Ramos (cell line): ENCODE measurements around the gene IRS1.
"Not testable (repeated sequence)": the region's sequence is repeated elsewhere in the genome, so short reads cannot be mapped to it uniquely, and the experiment has no call there.

ENCODE experiments used
- in situ Hi-C: fragments of 300-500 bp; cut with MboI; formaldehyde crosslinking; loops from one replicate; pipeline ENCODE4 v1.14.3; 2022; ENCODE audit warnings: low sequenced_read_pairs; ENCODE audit not compliant: unreplicated experiment

IRS1 gene

GRCh38 chr2:226799211-226799975 is at the start of gene IRS1:
TSS of gene IRS1 (minus strand) at chr2:226799820. CDS start at chr2:226798738, 1,082 bp downstream.
- in situ Hi-C loops: no loop called here

GRCh38 chr2:226849349-226849748 is 49.7 kb upstream of the IRS1 start:
- in situ Hi-C loops: no loop called here

GRCh38 chr2:226847511-226847910 is 47.9 kb upstream of the IRS1 start:
- in situ Hi-C loops: no loop called here

- in situ Hi-C loops: no loop called here
These were observed 47.5 kb upstream of the IRS1 start for GRCh38 chr2:226847090-226847489.

- in situ Hi-C loops: no loop called here
These were observed 45.9 kb upstream of the IRS1 start for GRCh38 chr2:226845386-226846116.

GRCh38 chr2:226843001-226843400 is 43.4 kb upstream of the IRS1 start:
- in situ Hi-C loops: not testable (repeated sequence)

- in situ Hi-C loops: loop anchor here (5.0 kb wide), 1 partner anchor 132 kb away; no protein-coding TSS in a partner anchor
These were observed 40.3 kb upstream of the IRS1 start for GRCh38 chr2:226839951-226840350.

- in situ Hi-C loops: loop anchor here (5.0 kb wide), 1 partner anchor 133 kb away; no protein-coding TSS in a partner anchor
These were observed 39.5 kb upstream of the IRS1 start for GRCh38 chr2:226839161-226839560.

- in situ Hi-C loops: loop anchor here (5.0 kb wide), 1 partner anchor 134 kb away; no protein-coding TSS in a partner anchor
These were observed 39.1 kb upstream of the IRS1 start for GRCh38 chr2:226838722-226839121.

- in situ Hi-C loops: loop anchor here (5.0 kb wide), 1 partner anchor 134 kb away; no protein-coding TSS in a partner anchor
These were observed 38.4 kb upstream of the IRS1 start for GRCh38 chr2:226837787-226838603.

GRCh38 chr2:226837334-226837733 is 37.7 kb upstream of the IRS1 start:
- in situ Hi-C loops: loop anchor here (5.0 kb wide), 1 partner anchor 135 kb away; no protein-coding TSS in a partner anchor

- in situ Hi-C loops: loop anchor here (5.0 kb wide), 1 partner anchor 136 kb away; no protein-coding TSS in a partner anchor
These were observed 36.9 kb upstream of the IRS1 start for GRCh38 chr2:226836548-226836885.

GRCh38 chr2:226835796-226836547 is 36.4 kb upstream of the IRS1 start, which contains the start of gene RHBDD1:
TSS of gene RHBDD1 (plus strand) at chr2:226836054. CDS start at chr2:226864694, 28,640 bp downstream.
- in situ Hi-C loops: loop anchor here (5.0 kb wide), 1 partner anchor 136 kb away; no protein-coding TSS in a partner anchor

GRCh38 chr2:226835420-226835795 is 35.8 kb upstream of the IRS1 start:
- in situ Hi-C loops: loop anchor here (5.0 kb wide), 1 partner anchor 137 kb away; no protein-coding TSS in a partner anchor

GRCh38 chr2:226834880-226835279 is 35.3 kb upstream of the IRS1 start:
- in situ Hi-C loops: loop anchor here (5.0 kb wide), 1 partner anchor 137 kb away; no protein-coding TSS in a partner anchor

- in situ Hi-C loops: no loop called here
These were observed 32.4 kb upstream of the IRS1 start for GRCh38 chr2:226832061-226832460.

- in situ Hi-C loops: no loop called here
These were observed 31.6 kb upstream of the IRS1 start for GRCh38 chr2:226831266-226831665.

GRCh38 chr2:226829721-226830631 is 30.4 kb upstream of the IRS1 start:
- in situ Hi-C loops: no loop called here
